Fibroblast of villous mesenchyme (primary cell): Measurements from ENCODE around the gene DEPDC4. TPM values are rescaled to one million over a fixed set of nuclear protein-coding genes. Genes with fewer than 3 reads are reported as not detected.
"Not testable (repeated sequence)": the region's sequence is repeated elsewhere in the genome, so short reads cannot be mapped to it uniquely, and the experiment has no call there.

Source experiments
- DNase-seq: peaks from one replicate; pipeline ENCODE4 v3.0.0-alpha.2; 2010; ENCODE audit warnings: low read depth
- H3K4me3 ChIP-seq: 2 replicates; pipeline ENCODE4 v1.5.1; 2011; ENCODE audit warnings: low read depth, mild to moderate bottlenecking, low read length
- total RNA-seq: library from RNA; depleted of rRNA; stranded (reverse); fragments of >200 nt; gene quantifications from 2 replicates; pipeline ENCODE4 v1.2.3, GENCODE V29; 2012
- TF ChIP-seq, protein P1 (sequence below): IDR thresholded peaks from 2 replicates; pipeline ENCODE4 v1.5.1; 2012; ENCODE audit warnings: low read depth, mild to moderate bottlenecking, low read length; ENCODE audit not compliant: insufficient read depth

DEPDC4 gene
- total RNA-seq, 1 donor = 1.7 TPM

DNA sequence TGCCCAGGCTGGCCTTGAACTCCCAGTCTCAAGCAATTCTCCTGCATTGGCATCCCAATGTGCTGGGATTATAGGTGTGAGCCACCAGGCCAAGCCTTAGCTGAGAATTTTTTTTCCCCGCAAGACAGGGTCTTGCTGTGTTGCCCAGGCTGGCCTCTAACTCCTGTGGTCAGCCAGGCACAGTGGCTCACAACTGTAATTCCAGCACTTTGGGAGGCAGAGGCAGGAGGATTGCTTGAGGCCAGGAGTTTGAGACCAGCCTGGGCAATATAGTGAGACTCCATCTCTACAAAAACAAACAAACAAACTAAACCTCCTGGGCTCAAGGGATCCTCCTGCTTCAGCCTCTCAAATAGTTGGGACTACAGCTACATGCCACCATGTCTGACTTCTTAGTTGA, 27.3 kb downstream of the DEPDC4 start:
- DNase-seq = no peak
- H3K4me3 ChIP-seq = no peak overlapping the region
- TF ChIP-seq, protein P1, sequence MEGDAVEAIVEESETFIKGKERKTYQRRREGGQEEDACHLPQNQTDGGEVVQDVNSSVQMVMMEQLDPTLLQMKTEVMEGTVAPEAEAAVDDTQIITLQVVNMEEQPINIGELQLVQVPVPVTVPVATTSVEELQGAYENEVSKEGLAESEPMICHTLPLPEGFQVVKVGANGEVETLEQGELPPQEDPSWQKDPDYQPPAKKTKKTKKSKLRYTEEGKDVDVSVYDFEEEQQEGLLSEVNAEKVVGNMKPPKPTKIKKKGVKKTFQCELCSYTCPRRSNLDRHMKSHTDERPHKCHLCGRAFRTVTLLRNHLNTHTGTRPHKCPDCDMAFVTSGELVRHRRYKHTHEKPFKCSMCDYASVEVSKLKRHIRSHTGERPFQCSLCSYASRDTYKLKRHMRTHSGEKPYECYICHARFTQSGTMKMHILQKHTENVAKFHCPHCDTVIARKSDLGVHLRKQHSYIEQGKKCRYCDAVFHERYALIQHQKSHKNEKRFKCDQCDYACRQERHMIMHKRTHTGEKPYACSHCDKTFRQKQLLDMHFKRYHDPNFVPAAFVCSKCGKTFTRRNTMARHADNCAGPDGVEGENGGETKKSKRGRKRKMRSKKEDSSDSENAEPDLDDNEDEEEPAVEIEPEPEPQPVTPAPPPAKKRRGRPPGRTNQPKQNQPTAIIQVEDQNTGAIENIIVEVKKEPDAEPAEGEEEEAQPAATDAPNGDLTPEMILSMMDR = no peak

DNA sequence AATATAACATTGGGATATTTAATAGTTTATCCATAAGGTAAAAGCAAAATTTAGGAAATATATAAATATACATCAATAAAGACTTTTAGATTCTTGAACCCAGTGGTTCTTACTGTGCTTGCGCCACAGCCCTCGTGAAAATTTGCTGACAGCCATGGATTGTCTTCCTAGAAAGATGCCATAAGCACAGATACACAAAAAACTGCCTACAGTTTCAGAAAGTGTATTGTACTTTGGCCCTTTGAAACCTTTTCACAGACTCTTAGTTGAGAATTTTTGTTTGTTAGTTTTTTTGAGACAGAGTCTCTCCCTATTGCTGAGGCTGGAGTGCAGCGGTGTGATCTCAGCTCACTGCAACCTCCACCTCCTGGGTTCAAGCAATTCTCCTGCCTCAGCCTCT, 28.1 kb downstream of the DEPDC4 start:
- DNase-seq = no peak
- no peak overlapping the region for H3K4me3 ChIP-seq
- TF ChIP-seq, protein P1 = no peak

DNA sequence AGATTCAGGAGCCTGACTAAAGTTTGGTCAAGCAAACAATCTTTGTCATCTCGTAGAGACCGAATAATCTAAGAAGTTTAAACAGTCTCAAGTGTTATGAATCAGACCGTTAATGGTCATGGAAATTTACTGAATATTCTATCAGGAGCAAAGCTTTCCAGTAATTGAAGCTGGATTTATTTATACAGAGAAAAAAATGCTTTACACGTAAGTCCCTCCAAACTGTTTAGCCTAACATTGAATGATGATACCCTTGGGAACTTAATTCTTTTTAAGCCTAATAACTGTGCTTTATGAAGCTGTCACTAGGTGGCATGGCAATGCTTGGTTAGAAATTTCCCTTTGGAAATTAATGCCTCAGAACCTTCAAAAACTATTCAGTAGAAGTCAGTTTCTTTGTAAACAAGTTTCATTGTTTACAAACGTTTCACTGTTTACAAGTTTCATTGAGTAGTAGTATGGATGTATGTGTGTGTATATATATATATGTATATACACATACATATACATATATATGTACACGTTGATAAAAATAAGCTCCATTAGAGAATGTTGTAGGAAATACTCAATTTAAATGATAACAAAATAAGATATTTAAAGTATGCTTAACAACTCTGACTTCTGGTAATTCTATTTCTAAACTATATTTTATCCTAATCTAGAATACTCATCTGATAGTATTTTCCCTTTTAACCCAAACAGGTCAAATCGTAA, 32.1 kb downstream of the DEPDC4 start:
- peak overlapping the region; percentile 3 for H3K4me3 ChIP-seq
- TF ChIP-seq, protein P1 = peak; percentile 83
- peak; percentile 66 for DNase-seq

DNA sequence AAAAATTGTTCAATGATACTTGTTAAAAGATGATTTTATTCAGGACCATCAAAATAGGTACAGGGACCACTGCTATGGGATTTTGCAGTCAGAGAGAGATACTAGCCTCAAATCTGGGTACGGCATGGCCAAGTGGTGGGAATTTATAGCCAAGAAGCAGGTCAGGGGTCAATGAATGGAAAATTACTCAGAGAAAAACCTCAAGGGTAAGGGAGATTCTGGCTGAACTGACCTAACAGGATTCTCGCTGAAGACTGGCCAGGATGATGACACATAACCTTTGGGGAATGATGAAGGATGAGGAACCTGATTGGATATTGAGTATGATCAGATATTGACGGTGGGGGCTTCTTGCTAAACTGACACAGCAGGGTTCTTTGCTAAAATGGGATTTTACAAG, 32.7 kb downstream of the DEPDC4 start:
- peak; percentile 63 for DNase-seq
- TF ChIP-seq, protein P1 = no peak
- H3K4me3 ChIP-seq = peak overlapping the region; percentile 3

DNA sequence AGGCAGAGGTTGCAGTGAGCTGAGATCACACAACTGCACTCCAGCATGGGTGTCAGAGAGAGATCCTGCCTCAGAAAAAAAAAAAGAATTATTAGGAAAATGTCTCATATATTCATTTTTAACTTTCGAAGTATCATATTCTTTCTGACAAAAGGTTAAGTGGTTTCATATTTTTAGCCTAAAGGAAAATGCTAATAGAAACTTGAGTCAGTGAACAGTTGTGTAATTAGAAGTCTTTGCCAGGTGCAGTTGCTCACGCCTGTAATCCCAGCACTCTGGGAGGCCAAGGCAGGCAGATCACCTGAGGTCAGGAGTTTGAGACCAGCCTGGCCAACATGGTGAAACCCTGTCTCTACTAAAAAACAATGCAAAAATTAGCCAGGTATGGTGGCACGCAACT, 35.0 kb downstream of the DEPDC4 start:
- DNase-seq = not testable (repeated sequence)

DNA sequence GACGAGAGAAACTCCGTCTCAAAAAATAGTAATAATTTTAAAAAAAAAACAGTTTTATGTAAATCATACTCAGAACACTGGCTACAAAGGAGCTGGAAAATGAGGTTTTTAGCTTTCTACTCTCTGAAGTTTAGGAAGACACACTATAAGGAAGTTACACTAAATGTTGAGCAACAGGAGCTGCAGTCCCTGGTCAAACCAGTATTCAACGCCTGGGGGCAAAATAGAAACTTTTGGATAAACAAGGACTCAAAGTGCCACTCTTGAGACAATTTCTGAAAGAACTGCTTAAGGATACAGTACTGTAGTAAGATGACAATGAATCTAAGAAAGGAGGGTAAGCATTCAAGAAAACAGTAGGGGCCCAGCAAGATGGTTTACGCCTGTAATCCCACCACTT, 37.0 kb downstream of the DEPDC4 start:
- no peak for DNase-seq
- TF ChIP-seq, protein P1 = no peak
- no peak overlapping the region for H3K4me3 ChIP-seq

More for the DNA sequence above, 35.0 kb downstream of the DEPDC4 start:
- H3K4me3 ChIP-seq = not testable (repeated sequence)

DNA sequence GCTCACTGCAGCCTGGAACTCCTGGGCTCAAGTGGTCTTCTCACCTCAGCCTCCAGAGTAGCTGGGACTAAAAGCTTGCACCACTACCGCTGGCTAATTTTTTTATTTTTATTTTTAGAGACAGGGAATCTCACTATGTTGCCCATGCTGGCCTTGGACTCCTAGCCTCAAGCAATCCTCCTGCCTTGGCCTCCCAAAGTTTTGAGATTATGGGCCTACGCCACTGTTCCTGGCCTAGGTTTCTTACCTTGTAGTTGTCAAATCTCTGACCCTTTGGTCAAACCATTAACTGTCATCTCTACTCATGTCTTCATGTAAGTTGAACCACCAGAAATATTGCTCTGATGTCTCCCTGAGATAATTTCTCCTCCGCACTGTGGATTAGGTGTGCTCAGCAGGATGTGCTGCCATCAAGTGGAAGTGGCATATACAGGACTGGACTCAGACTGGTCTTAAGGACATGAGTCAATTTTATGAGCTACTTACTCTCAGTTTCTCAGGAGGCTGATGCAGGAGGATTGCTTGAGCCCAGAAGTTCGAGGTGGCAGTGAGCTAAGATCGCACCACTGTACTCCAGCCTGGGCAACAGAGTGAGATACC, 37.7 kb downstream of the DEPDC4 start:
- peak; percentile 24 for DNase-seq
- H3K4me3 ChIP-seq = no peak overlapping the region
- TF ChIP-seq, protein P1 = peak; percentile 4
